NT2/D1 (cell line): Measurements from ENCODE around the gene IL16.

Source experiments
- SUZ12 ChIP-seq: IDR thresholded peaks from 2 replicates; pipeline ENCODE4 v1.6.1; 2011; ENCODE audit not compliant: insufficient read length, insufficient read depth; ENCODE audit errors: extremely low read depth
- YY1 ChIP-seq: IDR thresholded peaks from 2 replicates; pipeline ENCODE4 v1.6.1; 2011; ENCODE audit not compliant: insufficient read length, insufficient read depth
- ZNF274 ChIP-seq: IDR thresholded peaks from 2 replicates; pipeline ENCODE4 v1.6.1; 2011; ENCODE audit warnings: mild to moderate bottlenecking, low read depth, low read length

GRCh38 chr15:81170511-81170910 is 26.2 kb upstream of the IL16 start:
- TF ChIP-seq ZNF274, result no peak
- no peak for TF ChIP-seq YY1
- TF ChIP-seq SUZ12, result no peak
